NB4 (cell line): ENCODE data around the gene DLG1.

Experiments
- MYC ChIP-seq: IDR thresholded peaks from 2 replicates; pipeline ENCODE4 v1.6.1; 2011; ENCODE audit warnings: low read depth, low read length
- POLR2A ChIP-seq: IDR thresholded peaks from 2 replicates; pipeline ENCODE4 v1.6.1; 2011; ENCODE audit warnings: mild to moderate bottlenecking; ENCODE audit not compliant: insufficient read length; ENCODE audit errors: extremely low read depth
- TF ChIP-seq, protein P1 (sequence below): IDR thresholded peaks from one replicate; pipeline ENCODE4 v1.5.1; 2012; ENCODE audit warnings: low read depth, low read length
- TF ChIP-seq, protein P2 (sequence below): IDR thresholded peaks from 2 replicates; pipeline ENCODE4 v1.6.1; 2011; ENCODE audit warnings: low read depth, low read length

DNA sequence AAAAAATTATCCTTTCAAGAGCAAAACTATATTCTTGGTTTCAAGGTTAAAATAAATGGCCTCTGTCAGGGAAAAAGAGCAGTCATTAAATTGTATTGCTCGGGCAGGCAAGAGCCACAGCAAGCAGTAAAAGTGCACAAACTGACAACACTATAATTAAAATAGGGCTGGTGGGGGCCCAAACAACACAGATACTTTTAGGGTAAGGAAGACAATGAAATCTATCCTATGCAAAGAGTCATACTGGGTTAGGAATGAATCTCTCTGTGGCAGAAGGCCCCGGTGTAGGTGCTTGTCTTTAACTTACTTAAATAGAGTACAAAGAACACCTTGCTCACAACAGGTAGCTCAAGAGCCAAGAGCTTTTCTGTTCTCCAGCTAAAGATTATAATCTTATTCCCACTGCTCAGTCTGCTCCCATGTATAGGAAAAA lies 94.7 kb downstream of the DLG1 start:
- TF ChIP-seq MYC = no peak
- TF ChIP-seq, protein P1, sequence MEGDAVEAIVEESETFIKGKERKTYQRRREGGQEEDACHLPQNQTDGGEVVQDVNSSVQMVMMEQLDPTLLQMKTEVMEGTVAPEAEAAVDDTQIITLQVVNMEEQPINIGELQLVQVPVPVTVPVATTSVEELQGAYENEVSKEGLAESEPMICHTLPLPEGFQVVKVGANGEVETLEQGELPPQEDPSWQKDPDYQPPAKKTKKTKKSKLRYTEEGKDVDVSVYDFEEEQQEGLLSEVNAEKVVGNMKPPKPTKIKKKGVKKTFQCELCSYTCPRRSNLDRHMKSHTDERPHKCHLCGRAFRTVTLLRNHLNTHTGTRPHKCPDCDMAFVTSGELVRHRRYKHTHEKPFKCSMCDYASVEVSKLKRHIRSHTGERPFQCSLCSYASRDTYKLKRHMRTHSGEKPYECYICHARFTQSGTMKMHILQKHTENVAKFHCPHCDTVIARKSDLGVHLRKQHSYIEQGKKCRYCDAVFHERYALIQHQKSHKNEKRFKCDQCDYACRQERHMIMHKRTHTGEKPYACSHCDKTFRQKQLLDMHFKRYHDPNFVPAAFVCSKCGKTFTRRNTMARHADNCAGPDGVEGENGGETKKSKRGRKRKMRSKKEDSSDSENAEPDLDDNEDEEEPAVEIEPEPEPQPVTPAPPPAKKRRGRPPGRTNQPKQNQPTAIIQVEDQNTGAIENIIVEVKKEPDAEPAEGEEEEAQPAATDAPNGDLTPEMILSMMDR = no peak
- TF ChIP-seq, protein P2, sequence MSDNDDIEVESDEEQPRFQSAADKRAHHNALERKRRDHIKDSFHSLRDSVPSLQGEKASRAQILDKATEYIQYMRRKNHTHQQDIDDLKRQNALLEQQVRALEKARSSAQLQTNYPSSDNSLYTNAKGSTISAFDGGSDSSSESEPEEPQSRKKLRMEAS = no peak
- TF ChIP-seq POLR2A = no peak
